GM19328 (cell line): ENCODE measurements around the gene B4GAT1.
"Not testable (repeated sequence)": the region's sequence is repeated elsewhere in the genome, so short reads cannot be mapped to it uniquely, and the experiment has no call there.

Experiments
- ATAC-seq: cut with Tn5 transposase; IDR thresholded peaks from one replicate; pipeline ENCODE4 v1.9.1; 2021; ENCODE audit warnings: mild to moderate bottlenecking, moderate library complexity; ENCODE audit not compliant: unreplicated experiment

Gene B4GAT1

DNA sequence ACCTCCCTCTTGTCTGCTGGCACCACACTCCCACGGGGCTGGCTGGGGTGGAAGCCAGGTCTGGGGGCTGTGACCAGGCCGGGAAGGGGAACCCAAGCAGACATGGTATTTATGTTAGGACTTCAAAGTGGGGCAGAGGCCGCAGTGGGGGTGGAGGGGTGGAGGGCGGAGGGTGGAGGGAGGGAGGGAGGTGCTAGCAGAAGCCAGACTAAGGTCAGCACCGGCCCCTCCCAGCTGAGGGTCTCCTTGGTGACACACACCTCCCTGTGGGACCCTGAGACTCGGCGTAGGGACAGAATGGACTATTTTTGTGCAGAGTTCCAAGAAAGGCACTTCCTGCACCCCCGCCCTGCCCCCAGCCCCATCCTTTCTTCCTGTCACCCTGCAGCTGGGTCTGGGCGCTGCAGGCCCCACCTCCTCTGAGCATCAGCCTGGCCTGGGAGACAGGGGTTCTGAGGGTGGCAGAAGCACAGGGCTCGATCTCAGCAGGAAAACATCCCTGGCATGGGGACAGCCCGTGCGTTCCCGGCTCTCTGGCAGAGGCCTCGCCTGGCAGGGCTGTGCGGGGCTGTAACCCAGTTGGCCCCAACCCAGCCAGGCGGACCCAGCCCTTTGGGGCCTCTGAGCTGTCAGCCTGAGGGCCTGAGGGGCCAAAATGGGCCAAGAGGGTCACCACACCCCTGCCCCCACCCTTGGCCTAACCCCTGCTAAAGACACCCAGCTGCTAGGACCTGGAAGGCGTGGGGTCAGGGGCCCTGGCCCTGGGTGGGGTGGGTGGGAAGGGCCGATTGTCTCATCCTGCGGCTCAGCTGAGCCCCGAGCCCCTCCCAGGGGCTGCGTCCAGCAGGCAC is 20.9 kb downstream of the B4GAT1 start:
- ATAC-seq, result no peak

- ATAC-seq, result no peak
Observed at GRCh38 chr11:66325263-66325671, 22.2 kb downstream of the B4GAT1 start.

DNA sequence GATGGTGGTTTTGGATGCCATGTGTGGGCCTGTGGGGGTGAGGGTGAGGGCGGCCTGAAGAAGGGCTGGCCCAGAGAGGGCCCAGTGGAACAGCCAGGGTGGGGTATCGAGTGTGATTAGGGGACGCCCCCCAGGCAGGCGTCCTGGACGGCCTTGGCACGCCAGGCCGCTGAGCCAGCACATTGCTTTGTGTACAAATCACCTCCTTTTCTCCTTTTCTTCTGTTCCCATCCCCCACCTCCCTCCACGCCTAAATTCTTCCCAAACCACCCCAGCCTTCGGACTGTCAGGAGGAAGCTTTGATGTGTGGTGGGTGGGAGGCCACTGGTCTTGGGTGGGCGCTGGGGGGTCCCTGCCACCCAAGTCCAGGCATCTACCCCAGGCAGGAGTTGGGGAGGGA is 22.8 kb downstream of the B4GAT1 start:
- ATAC-seq, result no peak

- ATAC-seq, result no peak
Observed at GRCh38 chr11:66323684-66324083, 23.7 kb downstream of the B4GAT1 start.

- ATAC-seq, result no peak
Observed at GRCh38 chr11:66322732-66323427, 24.5 kb downstream of the B4GAT1 start.

DNA sequence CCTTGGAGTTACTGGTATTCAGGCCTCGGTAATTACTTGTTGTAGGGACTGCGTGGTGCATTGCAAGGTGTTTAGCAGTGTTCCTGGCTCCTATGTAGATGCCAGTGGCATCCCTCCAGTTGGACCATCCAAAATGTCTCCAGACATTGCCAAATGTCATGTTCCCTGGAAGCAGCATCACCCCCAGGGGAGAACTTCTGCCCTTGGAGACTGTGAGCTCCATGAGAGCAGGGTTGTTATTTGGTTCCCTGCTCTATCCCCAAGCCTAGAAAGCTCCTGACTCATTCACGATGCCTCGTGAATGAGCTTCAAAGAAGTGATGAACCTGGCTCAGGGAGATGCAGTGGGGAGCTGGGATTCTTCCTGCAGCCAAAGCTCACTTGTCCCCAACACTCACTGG is 25.8 kb downstream of the B4GAT1 start:
- ATAC-seq, result no peak

DNA sequence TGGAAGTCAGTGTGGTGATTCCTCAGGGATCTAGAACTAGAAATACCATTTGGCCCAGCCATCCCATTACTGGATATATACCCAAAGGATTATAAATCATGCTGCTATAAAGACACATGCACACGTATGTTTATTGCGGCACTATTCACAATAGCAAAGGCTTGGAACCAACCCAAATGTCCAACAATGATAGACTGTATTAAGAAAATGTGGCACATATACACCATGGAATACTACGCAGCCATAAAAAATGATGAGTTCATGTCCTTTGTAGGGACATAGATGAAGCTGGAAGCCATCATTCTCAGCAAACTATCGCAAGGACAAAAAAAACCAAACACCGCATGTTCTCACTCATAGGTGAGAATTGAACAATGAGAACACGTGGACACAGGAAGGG is 26.7 kb downstream of the B4GAT1 start:
- not testable (repeated sequence) for ATAC-seq

- not testable (repeated sequence) for ATAC-seq
Observed at GRCh38 chr11:66320289-66320688, 27.1 kb downstream of the B4GAT1 start.

DNA sequence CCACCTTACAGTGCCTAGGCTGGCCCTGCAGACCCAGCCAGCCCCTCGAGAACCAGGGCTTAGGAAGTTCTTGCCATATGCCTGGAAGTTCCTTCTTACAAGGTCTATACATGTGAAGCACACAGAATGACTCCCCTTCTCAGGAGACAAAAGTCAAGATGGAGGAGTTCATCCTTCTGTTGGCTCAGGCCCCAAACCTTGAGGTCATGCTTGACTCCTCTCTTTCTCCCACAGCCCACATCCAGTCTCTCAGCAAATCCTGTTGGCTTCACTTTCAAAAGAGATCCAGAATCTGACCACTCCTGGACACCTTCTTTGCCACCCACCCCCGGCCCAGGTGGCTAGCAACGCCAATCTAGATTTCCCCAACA is 28.8 kb downstream of the B4GAT1 start:
- no peak for ATAC-seq

DNA sequence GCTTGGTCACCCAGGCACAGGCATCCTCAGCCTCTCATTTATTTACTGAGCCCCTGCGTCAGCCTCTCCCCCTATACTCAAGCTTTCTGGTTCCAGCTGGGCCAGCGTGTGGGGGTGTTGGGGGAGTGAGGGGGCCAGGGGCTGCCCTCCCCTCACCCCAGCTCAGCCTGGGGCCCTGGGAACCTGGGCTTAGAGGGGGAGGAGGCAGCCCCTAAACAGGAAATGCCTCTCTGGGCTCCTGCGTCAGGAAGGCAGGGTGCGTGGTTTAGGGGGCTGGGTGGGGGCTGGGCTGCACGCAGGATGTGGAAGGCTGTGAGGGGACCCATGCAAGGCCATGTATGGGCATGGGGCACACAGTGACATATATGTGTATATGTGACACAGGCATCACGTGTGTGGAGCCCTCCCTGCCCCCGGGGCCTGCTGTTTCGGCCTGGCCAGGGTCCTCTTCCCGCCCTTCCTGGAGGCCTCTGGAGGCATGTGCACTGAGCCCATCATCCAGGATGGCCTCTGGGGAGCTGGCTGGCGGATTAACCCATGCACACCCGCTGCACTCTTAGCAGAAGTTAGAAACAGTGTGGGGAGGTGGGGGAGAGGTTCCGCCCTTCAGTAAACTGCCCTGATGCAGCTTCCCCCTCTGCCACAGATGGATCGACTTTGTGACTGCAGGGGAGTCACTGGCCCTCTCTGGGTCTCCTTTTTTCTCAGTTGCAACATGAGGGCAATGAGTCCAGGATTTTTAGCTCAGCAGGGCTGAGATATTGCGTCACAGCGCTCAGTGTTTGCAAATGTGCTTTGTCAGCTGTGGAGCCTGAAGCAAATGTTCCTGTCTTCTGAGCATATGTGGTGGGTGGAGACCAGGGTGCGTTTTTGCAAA is 29.5 kb downstream of the B4GAT1 start:
- ATAC-seq, result no peak

- no peak for ATAC-seq
Observed at GRCh38 chr11:66317322-66317722, 30.1 kb downstream of the B4GAT1 start.

DNA sequence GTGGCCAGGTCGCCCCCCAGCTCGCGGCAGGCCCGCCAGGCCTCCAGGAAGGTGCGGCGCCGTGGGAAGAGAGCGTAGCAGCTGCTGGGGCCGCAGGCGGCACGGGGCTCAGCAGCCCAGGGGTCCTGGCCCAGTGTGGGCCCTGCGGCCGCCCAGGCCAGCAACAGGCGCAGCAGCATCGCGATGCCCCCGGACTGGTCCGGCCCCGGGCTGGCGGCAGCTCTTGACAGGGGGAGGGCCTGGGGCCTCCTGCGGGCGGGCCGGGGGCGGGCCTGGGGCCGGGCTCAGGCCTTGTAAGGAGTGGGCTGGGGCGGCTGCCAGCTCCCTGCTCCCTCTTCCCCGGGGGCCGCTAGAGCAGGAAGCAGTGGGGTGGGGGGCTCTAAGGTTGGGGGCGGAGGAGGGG is 30.6 kb downstream of the B4GAT1 start, which contains the start of gene CD248:
Gene CD248 (minus strand): TSS at position 196 of the 403 bp plus-strand sequence. CDS start 17 bp downstream, at position 179.
- no peak for ATAC-seq

GRCh38 chr11:66315921-66316811 is 31.3 kb downstream of the B4GAT1 start:
- ATAC-seq, result no peak

DNA sequence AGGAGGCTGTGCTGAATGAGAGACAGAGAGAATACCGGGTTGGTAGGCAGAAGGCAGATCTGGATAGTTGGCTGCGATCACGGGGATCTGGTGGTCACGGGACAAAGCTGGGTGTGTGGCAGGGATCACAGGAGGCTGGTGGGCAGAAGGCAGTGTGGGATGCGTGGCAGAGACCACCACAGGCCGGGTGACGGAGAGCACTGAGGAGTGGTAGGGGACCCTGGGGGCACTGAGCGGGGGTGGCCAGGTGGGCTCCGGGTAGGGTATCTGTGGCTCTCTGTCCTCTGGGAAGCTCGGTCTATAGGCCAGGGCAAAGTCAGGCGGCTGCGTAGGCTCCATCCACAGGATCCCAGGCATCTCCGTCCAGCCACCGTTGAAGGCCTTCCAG is 31.9 kb downstream of the B4GAT1 start:
- no peak for ATAC-seq

GRCh38 chr11:66314561-66315497 is 32.6 kb downstream of the B4GAT1 start:
- no peak for ATAC-seq

DNA sequence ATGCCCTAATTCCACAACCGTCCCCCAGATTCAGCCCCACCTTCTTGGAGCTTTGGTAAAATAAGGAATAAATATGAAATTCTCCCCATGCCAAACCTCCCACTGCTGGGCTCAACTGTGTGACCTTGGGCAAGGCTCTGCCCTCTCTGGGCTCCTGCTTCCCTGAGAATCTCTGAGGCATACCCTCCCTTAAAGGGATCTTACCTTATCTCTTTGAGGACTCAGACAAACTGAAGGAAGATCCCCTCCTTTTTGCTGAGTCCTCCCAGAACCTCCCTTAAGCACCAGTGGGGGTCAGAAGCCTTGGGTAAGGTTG is 33.3 kb downstream of the B4GAT1 start:
- ATAC-seq, result no peak

- no peak for ATAC-seq
Observed at GRCh38 chr11:66313321-66314185, 33.9 kb downstream of the B4GAT1 start.

DNA sequence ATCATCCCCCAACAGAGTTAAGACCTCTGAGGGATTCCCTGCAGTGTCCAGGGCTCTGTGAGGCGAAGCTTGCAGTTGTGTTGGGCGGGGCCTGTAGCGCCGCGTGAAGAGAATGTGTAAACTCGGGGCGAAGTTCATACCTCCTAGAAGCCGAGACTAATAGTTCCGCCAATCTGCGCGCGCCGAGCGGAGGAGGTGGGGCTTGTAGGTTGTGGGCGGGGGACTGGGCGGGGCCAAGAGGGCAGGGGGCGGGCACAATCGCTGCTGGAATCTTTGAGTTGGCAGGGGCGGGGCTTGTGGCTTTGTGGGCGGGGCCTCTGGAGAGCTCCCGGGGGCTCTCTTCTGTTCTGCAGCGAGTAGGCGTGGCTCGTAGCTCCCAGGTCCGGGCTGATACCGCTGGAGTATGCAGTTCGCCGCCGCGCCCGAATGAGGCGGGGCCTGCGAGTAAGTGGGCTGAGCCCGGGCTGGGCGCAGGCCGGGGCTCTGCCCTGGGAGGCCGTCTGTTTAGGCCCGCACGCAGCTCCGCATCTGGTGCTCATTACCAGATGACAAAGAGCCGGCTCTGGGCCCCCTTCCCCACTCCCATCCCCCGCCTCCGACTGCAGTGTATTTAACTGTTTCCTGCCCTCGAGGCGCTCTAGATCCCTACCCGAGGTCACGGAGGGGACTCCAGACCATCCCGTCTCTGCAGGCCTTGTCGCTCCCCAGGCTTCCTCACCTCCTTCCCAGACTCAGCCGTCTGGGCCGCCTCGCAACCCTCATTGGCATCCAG is 34.7 kb downstream of the B4GAT1 start:
- ATAC-seq, result peak; percentile 46
